ENCODE results near the gene SPEN.
A peak's percentile ranks its signal among the peaks of the same experiment; 100 is the strongest.
"Not testable (repeated sequence)": the region's sequence is repeated elsewhere in the genome, so short reads cannot be mapped to it uniquely, and the experiment has no call there.

The SPEN gene

DNA sequence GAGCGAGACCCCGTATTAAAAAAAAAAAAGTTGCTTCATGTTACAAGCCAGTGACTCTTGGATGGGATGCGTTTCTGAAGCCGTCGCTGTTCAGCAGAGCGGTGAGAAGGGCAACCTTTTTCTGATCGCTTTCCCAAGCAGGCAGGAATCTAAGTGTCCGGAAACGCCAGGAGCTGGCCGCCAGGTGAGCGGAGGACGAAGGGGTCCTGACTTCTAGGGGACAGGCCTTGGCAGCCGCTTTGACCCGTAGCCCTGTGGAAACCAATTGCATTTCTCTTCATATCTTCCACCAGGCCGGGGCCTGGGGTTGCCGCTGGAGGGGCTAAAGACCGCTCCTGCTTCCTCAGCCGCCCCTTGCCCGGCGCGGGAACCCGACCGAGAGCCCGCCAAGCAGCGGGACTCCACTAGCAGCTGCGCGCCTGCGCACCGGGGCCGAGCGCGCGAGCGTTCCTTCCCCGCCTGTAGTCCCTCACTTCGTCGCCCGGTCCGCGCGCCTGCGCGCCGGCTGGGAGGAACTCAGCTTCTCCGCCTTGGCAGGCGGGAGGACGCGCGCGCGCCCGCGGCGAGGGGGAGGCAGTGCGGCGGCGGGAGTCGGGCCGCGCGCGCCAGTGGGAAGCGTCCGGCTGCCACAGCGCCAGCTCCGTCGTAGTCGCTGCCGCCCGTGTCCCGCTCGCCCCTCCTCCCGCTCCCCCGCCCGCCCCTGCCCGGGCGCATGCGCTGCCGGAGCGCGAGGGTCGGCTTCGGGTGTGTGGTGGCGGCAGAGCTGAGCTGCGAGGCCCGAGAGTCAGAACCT lies at the start of gene SPEN:
TSS of gene SPEN (plus strand) at position 608 of the 793 bp plus-strand sequence. CDS start 361 bp downstream, outside the sequence.
- DNase-seq: peak; percentile 99

DNA sequence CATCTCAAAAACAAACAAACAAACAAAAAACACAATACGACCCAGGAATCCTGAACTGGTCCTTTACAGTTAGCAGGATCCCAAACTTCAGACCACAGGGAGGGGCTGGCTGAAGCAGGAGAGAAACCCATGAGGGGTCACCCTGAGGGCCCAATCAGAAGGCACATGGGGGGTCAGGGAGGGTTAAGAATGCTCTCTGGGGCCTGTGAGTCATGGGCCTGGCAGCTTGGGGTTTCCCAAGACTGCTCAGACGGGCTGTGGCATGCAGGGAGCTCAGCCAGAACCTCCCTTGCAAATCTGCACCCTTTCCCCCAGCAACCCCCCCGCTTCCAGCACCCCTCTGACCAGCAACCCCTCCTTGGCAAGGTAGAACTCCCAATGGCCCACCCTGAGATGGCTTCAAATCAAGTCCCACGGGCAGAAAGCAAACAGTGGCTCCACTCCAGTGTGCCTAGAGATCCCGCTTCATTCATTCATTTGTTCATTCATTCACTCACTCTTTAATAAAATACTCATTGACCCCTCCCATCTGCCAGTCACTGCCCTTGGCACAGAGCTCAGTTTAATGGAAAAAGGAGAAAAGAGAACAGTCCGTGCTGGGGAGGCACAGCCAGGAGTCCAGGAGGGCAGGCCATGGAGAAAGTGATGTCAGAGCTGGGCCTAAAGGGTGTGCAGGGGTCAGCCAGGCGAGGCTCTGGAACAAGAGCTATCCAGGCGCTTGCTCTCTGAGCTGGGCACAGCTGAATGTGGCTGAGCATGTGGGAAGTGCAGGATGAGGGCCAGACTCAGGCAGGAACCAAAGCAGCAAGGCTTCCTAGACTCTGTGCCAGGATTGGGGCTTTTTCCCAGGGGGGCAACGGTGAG lies 48.3 kb upstream of the SPEN start:
- DNase-seq: no peak

DNA sequence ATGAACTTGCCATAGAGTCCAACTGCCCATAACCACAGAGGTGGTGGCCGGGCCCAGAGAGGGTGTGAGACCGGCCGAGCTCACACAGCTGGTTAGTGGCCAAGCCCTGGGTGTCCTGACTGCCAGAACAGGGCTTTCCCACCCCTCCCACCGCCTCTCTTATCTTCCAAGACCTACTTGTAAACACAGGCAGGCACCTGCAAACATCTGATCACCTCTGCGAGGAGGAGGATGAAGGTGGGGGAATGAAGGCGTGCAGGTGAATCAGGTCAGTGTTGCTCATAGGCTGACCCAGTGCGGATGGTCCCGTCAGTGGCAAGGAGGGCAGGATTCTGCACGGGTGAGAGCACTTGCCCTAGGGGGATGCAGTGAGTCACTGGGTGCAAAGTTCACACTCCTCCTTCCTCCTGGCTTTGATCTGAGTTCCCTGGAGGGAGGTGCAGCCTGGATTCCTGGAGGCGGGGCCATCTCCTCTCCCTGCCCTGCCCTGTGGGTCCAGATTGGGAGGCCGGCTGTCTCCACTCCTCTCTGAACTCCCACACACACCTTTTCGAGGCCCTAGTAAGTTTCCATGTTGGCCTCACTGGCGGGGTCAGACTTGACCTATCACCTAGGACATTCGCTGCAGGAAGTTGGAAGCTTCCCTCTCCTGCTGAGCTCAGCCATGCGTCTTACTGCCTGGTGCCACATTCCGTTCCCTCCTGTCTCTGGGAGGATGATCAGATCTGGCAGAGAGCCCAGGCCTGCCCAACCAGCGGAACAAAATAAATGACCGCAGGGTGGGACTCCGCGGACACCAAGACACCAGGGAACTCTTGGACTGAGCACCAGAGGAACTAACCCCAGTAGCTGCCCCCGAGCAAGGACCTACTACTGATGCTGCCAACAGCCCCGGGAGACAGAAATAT lies 47.3 kb upstream of the SPEN start:
- no peak for DNase-seq

DNA sequence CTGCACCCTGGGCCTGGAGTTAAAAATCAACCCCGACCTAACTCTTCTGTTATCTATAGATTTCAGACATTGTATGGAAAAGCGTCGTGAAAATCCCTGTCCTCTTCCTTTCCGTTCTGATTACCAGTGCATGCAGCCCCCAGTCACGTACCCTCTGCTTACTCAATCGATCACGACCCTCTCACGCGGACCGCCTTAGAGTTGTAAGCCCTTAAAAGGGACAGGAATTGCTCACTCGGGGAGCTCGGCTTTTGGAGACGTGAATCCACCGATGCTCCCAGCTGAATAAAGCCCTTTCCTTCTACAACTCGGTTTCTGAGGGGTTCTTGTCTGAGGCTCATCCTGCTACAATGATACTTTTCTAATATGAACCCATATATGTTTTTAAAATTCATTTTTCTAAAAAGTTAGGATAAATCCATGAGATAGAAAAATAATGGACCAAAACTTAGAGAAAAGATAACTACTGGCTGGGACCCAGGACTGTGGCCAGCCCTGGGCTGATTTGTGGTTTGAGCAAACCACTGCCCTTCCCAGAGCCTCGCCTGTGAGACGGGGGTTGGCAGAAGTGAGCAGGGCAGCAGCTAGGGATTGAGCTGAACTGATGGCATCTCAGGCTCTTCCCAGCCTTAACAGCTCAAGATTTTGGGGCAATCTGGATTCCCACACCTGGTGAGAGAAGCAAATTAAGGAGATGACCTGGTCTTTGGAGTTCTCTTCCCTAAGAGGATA lies 45.1 kb upstream of the SPEN start:
- no peak for DNase-seq

- peak; percentile 26 for DNase-seq
These were observed 44.1 kb upstream of the SPEN start for GRCh38 chr1:15803380-15803779.

DNA sequence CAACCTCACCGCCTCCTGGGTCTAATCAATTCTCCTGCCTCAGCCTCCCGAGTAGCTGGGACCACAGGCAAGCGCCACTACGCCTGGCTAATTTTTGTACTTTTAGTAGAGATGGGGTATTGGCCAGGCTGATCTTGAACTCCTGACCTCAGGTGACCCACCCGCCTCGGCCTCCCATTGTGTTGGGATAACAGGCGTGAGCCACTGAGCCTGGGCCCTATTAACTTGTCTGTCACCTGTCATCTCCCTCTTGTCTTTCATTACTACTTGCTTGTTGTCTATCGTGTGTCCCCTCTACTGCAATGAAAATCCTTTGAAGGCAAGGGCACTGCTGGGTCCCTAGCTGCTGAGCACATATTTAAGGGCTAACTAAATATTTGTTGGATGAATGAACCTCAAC lies 43.4 kb upstream of the SPEN start:
- DNase-seq: no peak

DNA sequence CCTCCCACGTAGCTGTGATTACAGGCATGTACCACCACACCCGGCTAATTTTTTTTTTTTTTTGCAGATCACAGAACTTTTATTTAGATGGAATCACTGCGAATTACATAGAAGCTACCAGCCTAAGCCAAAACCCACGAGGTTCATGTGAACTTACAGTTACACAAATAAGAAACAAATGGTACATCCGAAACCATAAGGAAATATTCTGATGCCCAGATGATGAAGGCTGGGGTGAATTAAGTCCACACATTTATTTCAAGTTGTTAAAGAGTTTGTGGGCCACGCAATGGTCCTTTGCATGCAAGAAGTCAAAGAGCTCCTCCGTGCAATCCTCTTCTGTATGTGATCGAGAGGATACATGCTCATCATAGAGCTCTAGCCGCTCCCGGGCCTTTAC lies 40.4 kb upstream of the SPEN start:
- DNase-seq: no peak

GRCh38 chr1:15807549-15807948 lies 40.0 kb upstream of the SPEN start, which contains the start of gene UQCRHL:
Gene UQCRHL (minus strand): TSS chr1:15807649. CDS start chr1:15807649, 0 bp downstream.
- DNase-seq: not testable (repeated sequence)

GRCh38 chr1:15808955-15809354 lies 38.6 kb upstream of the SPEN start:
- DNase-seq: no peak

- no peak for DNase-seq
These were observed 37.4 kb upstream of the SPEN start for GRCh38 chr1:15810073-15810472.

DNA sequence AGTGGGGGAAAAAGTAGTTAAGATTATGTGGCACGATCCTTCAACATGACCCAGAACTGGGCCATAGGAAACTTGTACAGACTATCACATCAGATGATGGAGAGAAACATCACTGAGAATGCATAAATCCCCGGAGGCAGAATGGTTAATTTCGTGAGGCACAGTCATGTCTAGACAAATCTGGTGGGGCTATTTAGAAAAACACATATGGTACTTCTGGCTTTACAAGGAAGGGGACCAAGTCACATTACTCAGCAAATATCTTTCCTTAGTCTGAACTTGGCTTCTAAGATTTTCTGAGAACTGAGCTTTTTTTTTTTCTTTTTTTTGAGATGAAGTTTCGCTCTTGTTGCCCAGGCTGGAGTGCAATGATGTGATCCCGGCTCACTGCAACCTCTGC lies 30.8 kb upstream of the SPEN start:
- DNase-seq: no peak

GRCh38 chr1:15820478-15820877 lies 27.0 kb upstream of the SPEN start:
- DNase-seq: no peak

- DNase-seq: no peak
These were observed 21.7 kb upstream of the SPEN start for GRCh38 chr1:15825800-15826199.

DNA sequence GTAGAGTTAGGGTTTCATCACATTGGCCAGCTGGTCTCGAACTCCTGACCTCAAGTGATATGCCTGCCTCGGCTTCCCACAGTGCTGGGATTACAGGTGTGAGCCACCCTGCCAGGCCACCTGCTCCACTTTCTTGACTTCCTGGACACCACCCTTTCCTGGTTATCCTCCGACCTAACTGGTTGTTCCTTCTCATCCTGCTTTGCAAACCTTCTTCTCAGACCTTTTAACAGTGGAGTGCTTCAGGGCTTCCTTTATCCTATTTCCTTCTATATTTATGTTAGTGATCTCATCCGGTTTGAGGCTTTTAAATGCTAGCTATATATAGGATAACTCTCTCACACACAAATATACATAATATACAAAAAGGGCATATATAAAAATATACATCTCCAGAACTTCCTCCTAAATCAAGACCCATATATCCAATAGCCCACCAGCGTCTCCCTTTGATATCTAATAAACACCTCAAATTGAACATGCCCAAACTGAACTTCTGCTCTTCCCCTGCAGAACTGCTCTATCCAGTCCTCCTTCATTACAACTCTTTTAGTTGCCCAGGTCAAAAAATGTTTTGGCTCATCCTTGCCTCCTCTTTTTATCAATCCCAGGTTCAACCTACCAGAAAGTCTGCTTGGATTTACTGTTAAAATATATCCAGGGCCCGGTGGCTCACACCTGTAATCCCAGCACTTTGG lies 20.5 kb upstream of the SPEN start:
- no peak for DNase-seq

- DNase-seq: not testable (repeated sequence)
These were observed 19.9 kb upstream of the SPEN start for GRCh38 chr1:15827567-15827966.

DNA sequence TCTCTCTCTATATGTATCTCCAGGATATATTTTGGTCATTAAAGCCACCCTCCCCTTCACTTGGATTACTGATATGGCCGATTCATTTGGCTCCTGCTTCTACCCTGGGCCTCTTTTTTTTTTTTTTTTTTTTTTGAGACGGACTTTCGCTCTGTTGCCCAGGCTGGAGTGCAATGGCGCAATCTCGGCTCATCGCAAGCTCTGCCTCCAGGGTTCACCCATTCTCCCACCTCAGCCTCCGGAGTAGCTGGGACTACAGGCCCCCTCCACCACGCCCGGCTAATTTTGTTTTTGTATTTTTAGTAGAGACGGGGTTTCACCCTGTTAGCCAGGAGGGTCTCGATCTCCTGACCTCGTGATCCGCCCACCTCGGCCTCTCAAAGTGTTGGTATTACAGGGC lies 18.6 kb upstream of the SPEN start:
- DNase-seq: not testable (repeated sequence)

GRCh38 chr1:15830258-15830657 lies 17.2 kb upstream of the SPEN start:
- no peak for DNase-seq

- peak; percentile 72 for DNase-seq
These were observed 14.3 kb upstream of the SPEN start for GRCh38 chr1:15833069-15833679.

DNA sequence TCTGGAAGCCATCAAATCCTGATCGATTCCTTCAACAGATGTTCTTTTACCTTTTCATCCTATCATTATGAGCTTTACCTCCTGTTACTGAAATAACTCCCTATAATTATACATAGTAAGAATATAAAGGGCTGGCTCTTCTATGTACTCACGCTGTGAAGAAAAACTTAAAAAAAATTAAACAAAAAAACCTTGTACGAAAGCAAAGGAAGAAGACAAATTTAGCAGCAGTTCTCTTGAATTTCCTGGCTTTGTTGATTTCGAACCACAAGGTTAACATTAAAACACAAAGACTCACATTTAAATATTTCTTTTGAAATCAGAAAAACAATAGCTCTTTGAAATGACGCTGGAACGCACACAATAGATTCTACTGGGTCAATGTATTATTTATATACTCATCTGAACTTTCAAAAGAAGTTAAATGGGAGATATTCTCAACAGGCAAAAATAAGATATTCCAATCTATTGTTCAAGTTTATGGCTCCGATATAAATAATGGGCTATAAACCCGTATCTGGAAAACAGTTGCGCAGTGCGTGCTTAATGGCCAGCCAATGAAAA lies 13.6 kb upstream of the SPEN start:
- DNase-seq: no peak

- DNase-seq: peak; percentile 91
These were observed 12.9 kb upstream of the SPEN start for GRCh38 chr1:15834406-15835204.

Measured in CD4-positive, alpha-beta T cell treated with Interleukin-6 for 4 hours (primary cell).